Psoas muscle (tissue), 8 donors: ENCODE results near the gene NRP2. TPM values are rescaled to one million over a fixed set of nuclear protein-coding genes. Genes with fewer than 3 reads are reported as not detected.

Source experiments
- ATAC-seq, 4 donors: fragments of 200-7000 bp; cut with Tn5 transposase; one replicate each; pipeline ENCODE4 v1.9.1; 2020; ENCODE audit warnings: moderate library complexity in 3 of 4, mild to moderate bottlenecking in 2 of 4
- DNase-seq, 2 donors: peaks; one replicate each; pipeline ENCODE4 v3.0.0-alpha.2; 2020
- H3K27ac ChIP-seq: fragments of 200-600 bp; one replicate; pipeline ENCODE4 v1.8.0; 2022
- H3K27me3 ChIP-seq, 3 donors: fragments of 200-600 bp in 1 of 3; one replicate each; pipeline versions ENCODE4 v1.6.1 to v1.8.0; 2013 to 2022; ENCODE audit warnings: low read length in 2 of 3, mild to moderate bottlenecking in 2 of 3, moderate library complexity in 1 of 3; ENCODE audit not compliant: insufficient read depth in 3 of 3
- H3K36me3 ChIP-seq, 2 donors: fragments of 200-600 bp in 1 of 2; one replicate each; pipeline versions ENCODE4 v1.6.1 to v1.8.0; 2013 to 2022; ENCODE audit warnings: low read depth in 1 of 2, mild to moderate bottlenecking in 1 of 2, moderate library complexity in 1 of 2; ENCODE audit not compliant: insufficient read depth in 1 of 2
- H3K4me1 ChIP-seq: fragments of 200-600 bp; one replicate; pipeline ENCODE4 v1.8.0; 2022
- H3K4me3 ChIP-seq: fragments of 200-600 bp; one replicate; pipeline ENCODE4 v1.8.0; 2022; ENCODE audit warnings: mild to moderate bottlenecking
- H3K9me3 ChIP-seq: fragments of 200-600 bp; one replicate; pipeline ENCODE4 v1.8.0; 2022
- CTCF ChIP-seq: fragments of 200-600 bp; IDR thresholded peaks from one replicate; pipeline ENCODE4 v1.8.0; 2022; ENCODE audit warnings: antibody characterized with exemption
- WGBS, 3 donors: extraction: QIAGEN DNeasy Blood & Tissue Kit; methylation state at CpG; one replicate each; pipeline versions ENCODE4 v1.1.6 to v1.1.7; 2013; 5-methylcytosine and 5-hydroxymethylcytosine counted together
- intact Hi-C, 2 donors: fragments of 100-400 bp; cut with DNase I; formaldehyde crosslinking; loops; one replicate each; pipeline versions ENCODE4 v1.11.0 to v1.14.2; 2022
- polyA plus RNA-seq, 3 donors: library from polyadenylated mRNA; stranded (reverse); fragments of 200-250 nt; gene quantifications; one replicate each; pipeline ENCODE4 v1.2.3, GENCODE V29; 2013
- total RNA-seq, 4 donors: library from RNA; stranded (reverse); fragmentation: NEBNext Ultra II Directional in 2 of 4; extraction: Animal tissue kit (Norgen Biotek cat#: 25700) in 2 of 4; gene quantifications; one replicate each; pipeline versions ENCODE4 v1.2.1 to v1.2.4, GENCODE V29; 2021 to 2023
- donor health status: healthy with polysubstance abuse.
- donor health status: DM: no; HTN: no; CAD: no; lungs with moderate emphysema.
- donor health status: Bipolar disorder and iron deficiency.
- donor health status: healthy.
- donor health status: DM: yes; HTN: yes; CAD: no.
- donor health status: DM: no; HTN: no; CAD: no.
- donor health status: DM: no; HTN: no; CAD: no.
- donor health status: DM: yes; HTN: yes; CAD: no.

NRP2 gene
- total and polyA plus RNA-seq, 7 donors: 0.67 to 6.9 (median 2.4) TPM

- no peak for TF ChIP-seq CTCF
- peaks cover 0 to 13% of the 10 kb centered on the region in 2 donors for H3K36me3 ChIP-seq
- intact Hi-C loops: no loop called here
- no peak for ATAC-seq
- no peak overlapping the region for H3K27ac ChIP-seq
- H3K27me3 ChIP-seq: peaks cover 0 to 3% (median 0%) of the 10 kb centered on the region in 3 donors
- no peak for DNase-seq
- WGBS, 3 donors: 74 to 76% (median 75%) methylated on average over 7 of the region's 7 CpGs
- H3K4me3 ChIP-seq: no peak overlapping the region
- H3K4me1 ChIP-seq: no peaks in the 10 kb centered on the region
- H3K9me3 ChIP-seq: no peaks in the 10 kb centered on the region
Observed at GRCh38 chr2:205744074-205744591, 61.8 kb downstream of the NRP2 start.

GRCh38 chr2:205745661-205746419 lies 63.5 kb downstream of the NRP2 start:
- Histone ChIP-seq H3K4me3 (no peak overlapping the region), H3K36me3 (peaks cover 0 to 12% of the 10 kb centered on the region in 2 donors), H3K4me1 (no peaks in the 10 kb centered on the region), H3K27ac (no peak overlapping the region), H3K27me3 (peaks cover 0 to 3% (median 0%) of the 10 kb centered on the region in 3 donors), H3K9me3 (no peaks in the 10 kb centered on the region)
- no peak for ATAC-seq
- intact Hi-C loops: no loop called here
- DNase-seq: no peak
- WGBS, 3 donors: 85 to 87% (median 87%) methylated on average over 14 of the region's 14 CpGs
- TF ChIP-seq CTCF: no peak

- no peak for DNase-seq
- no peak for ATAC-seq
- no peaks in the 10 kb centered on the region for H3K4me1 ChIP-seq
- intact Hi-C loops: no loop called here
- 82 to 87% (median 84%) methylated on average over 7 of the region's 7 CpGs for WGBS, 3 donors
- H3K27ac ChIP-seq: no peak overlapping the region
- H3K9me3 ChIP-seq: no peaks in the 10 kb centered on the region
- H3K4me3 ChIP-seq: no peak overlapping the region
- peaks cover 0 to 2% (median 0%) of the 10 kb centered on the region in 3 donors for H3K27me3 ChIP-seq
- peaks cover 0 to 10% of the 10 kb centered on the region in 2 donors for H3K36me3 ChIP-seq
- TF ChIP-seq CTCF: no peak
Observed at GRCh38 chr2:205746420-205746785, 64.1 kb downstream of the NRP2 start.

GRCh38 chr2:205747829-205748386 lies 65.6 kb downstream of the NRP2 start:
- Histone ChIP-seq H3K4me3 (no peak overlapping the region), H3K27me3 (peaks cover 0 to 2% (median 0%) of the 10 kb centered on the region in 3 donors), H3K27ac (no peak overlapping the region), H3K9me3 (no peaks in the 10 kb centered on the region), H3K4me1 (no peaks in the 10 kb centered on the region), H3K36me3 (no peaks in the 10 kb centered on the region)
- WGBS, 3 donors: 42 to 63% (median 61%) methylated on average over 11 of the region's 11 CpGs
- no peak for TF ChIP-seq CTCF
- no peak for ATAC-seq
- intact Hi-C loops: no loop called here
- DNase-seq: no peak
